Mammary epithelial cell (primary cell): ENCODE measurements around the gene CCDC85C.

Experiments
- EZH2 ChIP-seq: IDR thresholded peaks from 2 replicates; pipeline ENCODE4 v1.6.1; 2012; ENCODE audit warnings: low read length, inconsistent platforms, borderline replicate concordance
- TF ChIP-seq, protein P1 (sequence below), 2 donors: IDR thresholded peaks in 1 of 2; conservative IDR thresholded peaks in 1 of 2; 2 replicates each; pipeline ENCODE4 v1.5.1; 2011 to 2012; ENCODE audit warnings: inconsistent platforms in 2 of 2, low read length in 2 of 2, mild to moderate bottlenecking in 2 of 2, control low read depth in 1 of 2, low read depth in 1 of 2; ENCODE audit not compliant: insufficient read depth in 1 of 2; ENCODE audit errors: extremely low read depth in 1 of 2

GRCh38 chr14:99549684-99550083 lies 54.3 kb downstream of the CCDC85C start:
- TF ChIP-seq, protein P1, sequence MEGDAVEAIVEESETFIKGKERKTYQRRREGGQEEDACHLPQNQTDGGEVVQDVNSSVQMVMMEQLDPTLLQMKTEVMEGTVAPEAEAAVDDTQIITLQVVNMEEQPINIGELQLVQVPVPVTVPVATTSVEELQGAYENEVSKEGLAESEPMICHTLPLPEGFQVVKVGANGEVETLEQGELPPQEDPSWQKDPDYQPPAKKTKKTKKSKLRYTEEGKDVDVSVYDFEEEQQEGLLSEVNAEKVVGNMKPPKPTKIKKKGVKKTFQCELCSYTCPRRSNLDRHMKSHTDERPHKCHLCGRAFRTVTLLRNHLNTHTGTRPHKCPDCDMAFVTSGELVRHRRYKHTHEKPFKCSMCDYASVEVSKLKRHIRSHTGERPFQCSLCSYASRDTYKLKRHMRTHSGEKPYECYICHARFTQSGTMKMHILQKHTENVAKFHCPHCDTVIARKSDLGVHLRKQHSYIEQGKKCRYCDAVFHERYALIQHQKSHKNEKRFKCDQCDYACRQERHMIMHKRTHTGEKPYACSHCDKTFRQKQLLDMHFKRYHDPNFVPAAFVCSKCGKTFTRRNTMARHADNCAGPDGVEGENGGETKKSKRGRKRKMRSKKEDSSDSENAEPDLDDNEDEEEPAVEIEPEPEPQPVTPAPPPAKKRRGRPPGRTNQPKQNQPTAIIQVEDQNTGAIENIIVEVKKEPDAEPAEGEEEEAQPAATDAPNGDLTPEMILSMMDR (conservative IDR thresholded peaks at IDR 0.05 in 1 of 2, IDR thresholded peaks at IDR 0.05 in 1 of 2; ENCODE audit: extremely low read depth in 1 of 2, insufficient read depth in 1 of 2, low read depth in 1 of 2, low read length in 2 of 2) = no peak
- TF ChIP-seq EZH2 = no peak
